HG03439 (cell line): ENCODE results near the gene CHFR.
"Not testable (repeated sequence)": the region's sequence is repeated elsewhere in the genome, so short reads cannot be mapped to it uniquely, and the experiment has no call there.

ENCODE experiments used
- ATAC-seq: cut with Tn5 transposase; IDR thresholded peaks from one replicate; pipeline ENCODE4 v1.9.1; 2021; ENCODE audit warnings: mild to moderate bottlenecking, moderate library complexity; ENCODE audit not compliant: unreplicated experiment

The CHFR gene

DNA sequence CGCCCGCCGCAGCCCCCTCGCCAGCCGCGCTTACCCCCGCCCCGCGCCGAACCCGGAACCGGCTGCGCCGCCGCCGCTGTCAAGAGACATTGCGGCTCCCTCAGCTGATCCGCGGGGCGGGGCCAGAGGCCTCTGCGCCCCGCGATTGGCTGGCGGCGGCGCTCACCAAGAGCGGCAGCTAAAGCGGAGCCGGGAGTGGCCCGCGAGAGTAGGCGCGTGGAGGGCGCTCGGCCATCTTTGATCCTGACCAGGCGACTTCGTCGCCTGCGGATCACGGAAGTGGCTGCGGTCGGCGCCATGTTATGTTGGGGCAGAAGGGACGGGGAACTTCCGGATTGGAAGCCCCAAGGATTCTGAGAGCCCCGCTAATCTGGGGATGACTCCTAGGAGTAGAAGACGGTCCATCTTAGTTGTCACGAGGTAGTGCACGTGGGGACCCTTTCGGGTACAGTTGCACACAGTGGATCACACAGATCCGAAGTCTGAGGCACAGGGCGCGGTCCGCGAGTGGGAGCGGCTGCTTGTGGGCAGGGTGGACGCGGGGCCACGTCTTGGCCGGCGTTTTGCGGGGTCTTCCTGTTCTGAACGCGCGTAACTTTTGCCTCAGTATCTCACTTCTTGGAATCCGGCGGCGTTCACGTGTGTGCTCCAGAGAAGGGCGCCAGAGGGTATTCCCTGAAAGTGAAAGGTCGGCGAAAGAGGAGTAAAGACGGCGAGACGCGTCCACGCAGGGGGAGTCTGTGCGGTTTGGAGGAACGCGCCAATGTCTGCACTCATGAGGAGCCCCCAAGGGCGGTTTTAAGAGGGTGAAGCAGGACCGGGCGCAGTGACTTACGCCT, at the start of gene CHFR:
TSS of gene CHFR (minus strand) at position 93 of the 839 bp plus-strand sequence. CDS start 277 bp downstream, outside the sequence.
- peak; percentile 98 for ATAC-seq

DNA sequence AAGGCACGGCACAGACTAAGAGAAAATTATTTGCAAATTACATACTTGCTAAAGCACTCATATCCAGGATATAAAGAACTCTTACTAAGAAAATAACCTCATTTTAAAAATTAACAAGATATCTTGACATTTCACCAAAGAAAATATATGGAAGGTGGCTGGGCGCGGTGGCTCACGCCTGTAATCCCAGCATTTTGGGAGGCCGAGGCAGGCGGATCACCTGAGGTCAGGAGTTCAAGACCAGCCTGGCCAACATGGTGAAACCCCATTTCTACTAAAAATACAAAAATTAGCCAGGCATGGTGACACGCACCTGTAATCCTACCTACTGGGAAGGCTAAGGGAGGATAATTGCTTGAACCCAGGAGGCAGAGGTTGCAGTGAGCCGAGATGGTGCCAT, 49.5 kb upstream of the CHFR start:
- not testable (repeated sequence) for ATAC-seq

GRCh38 chr12:132936163-132936562, 48.8 kb upstream of the CHFR start:
- no peak for ATAC-seq

- ATAC-seq, result no peak
Measured at GRCh38 chr12:132926415-132926833, 39.0 kb upstream of the CHFR start.

- ATAC-seq, result no peak
Measured at GRCh38 chr12:132925597-132926414, 38.4 kb upstream of the CHFR start.

DNA sequence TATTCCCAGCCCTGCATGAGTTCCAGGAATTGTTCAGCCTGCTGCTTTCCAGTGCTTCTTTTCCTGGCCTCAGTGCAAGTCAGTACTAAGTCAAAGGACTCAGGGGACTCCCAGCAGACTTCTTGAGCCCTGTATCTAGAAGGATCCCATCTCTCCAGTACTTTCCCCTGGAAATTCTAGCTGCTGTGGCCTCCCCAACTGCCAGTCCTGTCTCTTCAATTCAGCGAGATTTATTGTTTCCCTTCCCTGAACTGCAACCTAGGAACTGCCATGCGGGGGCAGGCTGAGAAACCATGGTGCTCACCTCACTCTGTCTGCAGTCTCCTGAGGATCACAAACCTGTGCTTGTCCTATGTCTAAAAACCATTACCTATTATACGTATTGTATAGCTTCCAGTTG, 37.0 kb upstream of the CHFR start:
- no peak for ATAC-seq

GRCh38 chr12:132923356-132923909, 36.0 kb upstream of the CHFR start:
- ATAC-seq, result no peak

DNA sequence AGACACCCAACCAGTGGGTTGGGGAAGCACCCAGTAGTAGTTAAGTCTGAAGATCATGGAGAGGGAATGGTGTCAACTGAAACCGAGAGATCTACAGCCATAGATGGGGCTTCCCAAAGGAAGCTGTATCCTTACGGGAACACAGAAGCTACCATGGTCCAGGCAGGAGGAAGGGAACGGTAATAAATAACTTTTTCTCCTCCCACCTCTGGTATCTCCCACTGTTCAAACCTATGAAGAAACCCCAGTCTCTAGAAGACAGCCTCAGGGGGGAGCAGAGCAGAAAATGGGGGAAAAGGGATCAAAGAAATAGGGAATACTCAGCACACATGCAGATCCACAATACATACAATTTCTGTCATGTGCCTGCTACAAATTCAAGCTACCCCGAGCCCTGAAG, 35.3 kb upstream of the CHFR start:
- ATAC-seq, result no peak

DNA sequence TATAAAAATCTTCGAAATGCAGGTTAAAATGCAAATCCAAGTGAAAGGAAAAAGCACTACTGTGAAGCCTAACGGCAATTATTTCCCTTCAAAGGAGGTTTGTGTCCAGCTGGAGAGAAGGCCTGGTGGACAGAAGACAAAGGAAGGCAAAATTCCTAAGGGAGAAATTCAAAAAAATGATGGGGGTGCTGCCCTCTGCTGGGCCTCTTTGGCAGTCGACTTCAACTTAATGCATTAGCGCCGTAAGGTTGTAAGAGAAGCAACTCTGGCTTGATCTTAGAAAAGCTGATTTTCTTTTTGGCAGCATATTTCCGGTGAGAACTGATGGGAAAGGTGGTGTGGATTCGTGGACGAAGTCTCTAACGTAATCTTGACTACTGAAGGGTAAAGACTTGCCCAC, 34.3 kb upstream of the CHFR start:
- ATAC-seq, result no peak

DNA sequence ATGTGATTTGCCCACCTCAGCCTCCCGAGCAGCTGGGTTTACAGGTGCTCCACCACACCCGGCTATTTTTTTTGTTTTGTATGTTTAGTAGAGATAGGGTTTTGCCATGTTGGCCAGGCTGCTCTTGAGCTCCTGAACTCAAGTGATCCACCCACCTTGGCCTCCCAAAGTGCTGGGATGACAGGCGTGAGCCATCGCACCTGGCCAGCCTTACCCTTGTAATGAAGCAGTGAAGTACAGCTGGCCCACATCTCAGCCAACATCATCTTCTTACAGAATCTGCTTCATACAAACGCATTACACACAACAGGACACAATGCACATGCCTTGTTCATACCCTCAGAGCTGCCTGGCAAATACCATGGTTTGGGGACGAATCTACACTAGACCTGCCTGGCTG, 31.3 kb upstream of the CHFR start:
- no peak for ATAC-seq

- ATAC-seq, result peak; percentile 26
Measured at GRCh38 chr12:132909030-132909368, 21.6 kb upstream of the CHFR start.

- peak; percentile 84 for ATAC-seq
Measured at GRCh38 chr12:132908145-132909029, 21.0 kb upstream of the CHFR start.

DNA sequence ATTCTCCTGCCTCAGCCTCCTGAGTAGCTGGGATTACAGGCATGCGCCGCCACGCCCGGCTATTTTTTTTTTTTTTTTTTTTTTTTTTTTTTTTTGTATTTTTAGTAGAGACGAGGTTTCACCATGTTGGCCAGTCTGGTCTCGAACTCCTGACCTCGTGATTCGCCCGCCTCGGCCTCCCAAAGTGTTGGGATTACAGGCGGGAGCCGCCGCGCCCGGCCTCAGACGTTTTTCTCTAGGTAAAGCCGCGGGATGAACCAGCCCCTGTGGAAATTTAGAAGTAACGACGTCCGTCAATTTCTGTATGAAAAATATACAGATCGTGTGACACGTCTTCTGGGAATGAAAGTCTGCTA, 20.4 kb upstream of the CHFR start:
- ATAC-seq, result not testable (repeated sequence)

DNA sequence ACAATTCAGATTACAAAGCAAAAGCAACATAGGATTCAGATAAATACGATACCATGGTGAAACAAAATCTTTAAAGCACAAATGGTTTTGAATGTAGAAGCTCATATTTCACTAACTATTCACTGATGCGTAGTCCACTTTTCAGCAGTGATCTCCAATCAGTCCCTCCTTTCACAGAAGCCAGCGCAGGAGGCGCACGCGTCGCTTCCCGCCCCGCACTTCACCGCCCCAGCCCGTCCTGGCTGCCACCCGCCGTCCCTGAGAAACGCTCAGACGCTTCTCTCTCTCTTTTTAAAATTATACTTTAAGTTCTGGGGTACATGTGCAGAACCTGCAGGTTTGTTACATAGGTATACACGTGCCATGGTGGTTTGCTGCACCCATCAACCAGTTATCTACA, 19.8 kb upstream of the CHFR start:
- no peak for ATAC-seq

DNA sequence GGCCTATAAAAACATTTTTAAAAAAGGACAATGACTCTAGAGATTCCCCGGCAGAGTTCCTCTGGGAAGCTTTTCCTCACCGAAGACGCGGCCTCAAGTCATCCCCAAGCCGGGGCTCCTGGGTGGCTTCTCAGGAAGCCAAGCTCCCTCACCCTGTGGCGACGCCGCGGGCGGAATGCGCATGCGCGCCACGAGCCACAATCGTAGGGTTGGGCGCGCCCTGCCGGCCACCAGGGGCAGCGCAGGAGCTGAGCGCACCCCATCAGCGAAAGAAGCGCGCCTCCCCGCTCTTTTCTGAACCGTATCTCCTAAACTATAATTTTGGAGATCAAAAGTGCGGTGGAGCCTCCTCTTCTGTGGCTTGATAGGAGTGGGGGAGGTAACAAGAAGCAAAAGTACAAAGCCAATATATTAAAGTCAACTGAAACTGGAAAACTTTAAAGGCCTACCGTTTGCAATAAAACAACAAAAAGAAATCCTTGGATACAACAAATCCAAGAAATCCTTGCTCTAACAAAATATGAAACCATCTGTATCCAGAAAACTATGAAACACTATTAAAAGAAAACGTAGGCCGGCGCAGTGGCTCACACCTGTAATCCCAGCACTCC, 17.4 kb upstream of the CHFR start:
- no peak for ATAC-seq

DNA sequence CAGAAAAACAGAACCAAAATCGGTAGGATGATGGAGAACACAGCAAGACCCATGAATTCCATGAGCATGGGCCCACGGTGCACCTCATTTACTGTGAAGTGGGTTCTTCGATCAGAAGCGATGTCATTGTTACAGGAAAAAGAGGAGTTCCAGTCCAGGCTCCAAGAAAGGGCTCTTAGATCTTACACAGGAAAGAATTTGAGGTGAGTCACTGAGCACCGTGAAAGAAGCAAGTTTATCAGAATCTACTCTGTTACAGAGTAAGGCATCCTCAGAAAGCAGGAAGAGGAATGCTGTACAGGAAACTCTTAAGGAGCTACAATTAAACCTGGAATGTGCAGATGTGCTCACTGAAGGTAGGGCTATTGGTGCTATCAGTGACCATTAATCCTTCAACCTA, 11.6 kb upstream of the CHFR start:
- ATAC-seq, result no peak

- ATAC-seq, result no peak
Measured at GRCh38 chr12:132888852-132889251, 1.4 kb upstream of the CHFR start.

DNA sequence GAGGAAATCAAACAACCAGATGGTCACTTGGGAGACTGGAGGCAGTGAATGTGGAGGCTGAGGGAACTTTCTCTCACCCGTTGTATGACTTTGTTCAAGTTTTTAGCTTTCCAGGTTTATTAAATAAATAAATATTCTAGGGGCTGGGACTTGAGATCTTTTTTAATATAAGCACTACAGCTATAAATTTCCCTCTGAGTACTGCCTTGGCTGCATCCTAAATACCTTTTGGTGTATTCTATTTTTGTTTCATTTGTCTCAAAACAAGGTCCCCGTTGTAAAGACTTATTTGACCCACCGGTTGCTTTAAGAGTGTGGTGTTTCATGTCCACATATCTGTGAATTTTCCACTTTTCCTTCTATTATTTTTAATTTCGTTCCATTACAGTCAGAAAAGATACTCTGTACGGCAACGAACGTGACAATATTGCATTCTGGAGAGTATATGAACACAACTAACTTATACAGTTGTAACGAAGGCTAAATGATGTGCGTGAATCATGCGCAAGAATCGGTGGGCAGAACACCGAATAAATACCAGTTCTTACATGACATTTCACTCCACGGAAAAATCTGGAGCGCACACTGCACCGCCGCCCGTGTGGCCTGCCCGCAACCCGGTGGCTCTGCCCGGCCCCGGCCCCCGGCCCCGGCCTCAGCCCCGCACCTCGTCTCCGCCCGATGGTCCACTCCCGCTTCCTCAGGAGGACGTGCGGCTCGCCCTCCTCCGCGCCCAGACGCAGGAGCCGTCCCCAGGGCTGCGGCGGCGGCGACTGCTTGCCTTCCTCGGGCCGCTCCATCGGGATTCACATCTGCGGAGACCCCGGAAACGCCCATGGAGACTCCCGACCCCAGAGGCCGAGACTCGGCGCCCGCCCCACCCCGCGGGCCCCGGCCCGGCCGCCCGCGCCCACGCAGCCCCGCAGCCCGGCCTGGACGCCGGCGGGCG, 602 bp downstream of the CHFR start:
- peak; percentile 12 for ATAC-seq

- no peak for ATAC-seq
Measured at GRCh38 chr12:132881818-132882217, 5.6 kb downstream of the CHFR start.
